IMR-90 (cell line): ENCODE results near the gene EEF1B2. TPM values are rescaled to one million over a fixed set of nuclear protein-coding genes. Genes with fewer than 3 reads are reported as not detected.

ENCODE experiments used
- ATAC-seq: fragments of 200-7000 bp; cut with Tn5 transposase; 2 replicates; pipeline ENCODE4 v1.9.1; 2020; ENCODE audit warnings: low read depth, mild to moderate bottlenecking, moderate library complexity
- BruUV-seq: library from RNA; stranded (reverse); fragments of 400-500 nt; replicated peaks from 2 replicates; lab custom pipeline; 2021; lab: Mats Ljungman, UMichigan
- CTCF ChIA-PET: fragments of 300-600 bp; formaldehyde crosslinking; extraction: SDS; loops from one replicate; lab custom pipeline; 2021; ENCODE audit warnings: antibody characterized with exemption; lab: Yijun Ruan, JAX
- POLR2A ChIA-PET: fragments of 300-600 bp; sonication (Branson Sonifier 250); formaldehyde crosslinking; loops from one replicate; lab custom pipeline; 2022; ENCODE audit warnings: antibody characterized with exemption; ENCODE audit not compliant: unreplicated experiment; lab: Charles Lee
- DNase-seq: peaks from one replicate; pipeline ENCODE4 v3.0.0; 2013
- H2AFZ ChIP-seq: replicated peaks from 2 replicates; pipeline ENCODE3; 2013; ENCODE audit warnings: low read length, mild to moderate bottlenecking; ENCODE audit not compliant: poor library complexity
- H2AK5ac ChIP-seq: 2 replicates; pipeline ENCODE4 v1.6.1; 2013; ENCODE audit warnings: low read depth, low read length, inconsistent platforms
- H2AK9ac ChIP-seq: replicated peaks from 2 replicates; pipeline ENCODE3; 2013; ENCODE audit warnings: mild to moderate bottlenecking, low read depth, low read length, moderate library complexity; ENCODE audit not compliant: poor library complexity
- H2BK120ac ChIP-seq: 2 replicates; pipeline ENCODE4 v1.6.1; 2013; ENCODE audit warnings: low read depth, low read length, inconsistent platforms
- H2BK15ac ChIP-seq: 3 replicates; pipeline ENCODE4 v1.6.1; 2013; ENCODE audit warnings: low read depth, low read length, inconsistent platforms
- H2BK20ac ChIP-seq: 2 replicates; pipeline ENCODE4 v1.6.1; 2013; ENCODE audit warnings: low read depth, mild to moderate bottlenecking, inconsistent platforms, low read length, moderate library complexity
- H2BK5ac ChIP-seq: 2 replicates; pipeline ENCODE4 v1.6.1; 2013; ENCODE audit warnings: mild to moderate bottlenecking, low read depth, low read length, inconsistent platforms; ENCODE audit not compliant: poor library complexity, severe bottlenecking
- H3K14ac ChIP-seq: replicated peaks from 2 replicates; pipeline ENCODE4 v1.6.1; 2013; ENCODE audit warnings: low read depth, low read length, inconsistent platforms
- H3K18ac ChIP-seq: 2 replicates; pipeline ENCODE4 v1.6.1; 2013; ENCODE audit warnings: low read depth, low read length, control low read depth
- H3K23ac ChIP-seq: 2 replicates; pipeline ENCODE4 v1.6.1; 2013; ENCODE audit warnings: low read depth, low read length, inconsistent platforms
- H3K27ac ChIP-seq: 2 replicates; pipeline ENCODE4 v1.5.1; 2013; ENCODE audit warnings: mild to moderate bottlenecking, control low read depth, low read length; ENCODE audit not compliant: insufficient read depth
- H3K27me3 ChIP-seq: 2 replicates; pipeline ENCODE4 v1.6.1; 2013; ENCODE audit warnings: low read length; ENCODE audit not compliant: control insufficient read depth, insufficient read depth
- H3K36me3 ChIP-seq: 2 replicates; pipeline ENCODE4 v1.6.1; 2013; ENCODE audit warnings: low read length, mixed read lengths; ENCODE audit not compliant: control insufficient read depth, insufficient read depth
- H3K4ac ChIP-seq: 2 replicates; pipeline ENCODE4 v1.6.1; 2013; ENCODE audit warnings: low read depth, low read length, inconsistent platforms
- H3K4me1 ChIP-seq: 2 replicates; pipeline ENCODE4 v1.6.1; 2013; ENCODE audit warnings: low read length, mixed read lengths; ENCODE audit not compliant: control insufficient read depth, insufficient read depth
- H3K4me2 ChIP-seq: 2 replicates; pipeline ENCODE4 v1.6.1; 2013; ENCODE audit warnings: low read depth, mild to moderate bottlenecking, control low read depth, low read length, moderate library complexity
- H3K4me3 ChIP-seq: 2 replicates; pipeline ENCODE4 v1.5.1; 2013; ENCODE audit warnings: low read depth, mild to moderate bottlenecking, control low read depth, low read length, moderate library complexity; ENCODE audit not compliant: insufficient read depth
- H3K56ac ChIP-seq: 2 replicates; pipeline ENCODE4 v1.6.1; 2013; ENCODE audit warnings: low read length, inconsistent platforms; ENCODE audit not compliant: insufficient read depth; ENCODE audit errors: extremely low read depth
- H3K79me1 ChIP-seq, 2 experiments: 2 replicates each; pipeline ENCODE4 v1.6.1; 2013; ENCODE audit warnings: low read length in 2 of 2, inconsistent platforms in 1 of 2, low read depth in 1 of 2
- H3K9ac ChIP-seq: 2 replicates; pipeline ENCODE4 v1.6.1; 2013; ENCODE audit warnings: low read depth, low read length, control low read depth
- H3K9me1 ChIP-seq: 2 replicates; pipeline ENCODE4 v1.6.1; 2013; ENCODE audit warnings: low read length, inconsistent platforms; ENCODE audit not compliant: insufficient read depth
- H3K9me3 ChIP-seq: 2 replicates; pipeline ENCODE4 v1.6.1; 2013; ENCODE audit warnings: low read length; ENCODE audit not compliant: control insufficient read depth, insufficient read depth
- H4K20me1 ChIP-seq: 2 replicates; pipeline ENCODE4 v1.6.1; 2013; ENCODE audit warnings: low read length, inconsistent platforms; ENCODE audit not compliant: insufficient read depth
- H4K5ac ChIP-seq: 2 replicates; pipeline ENCODE4 v1.6.1; 2013; ENCODE audit warnings: mild to moderate bottlenecking, low read depth, low read length, control low read depth
- H4K8ac ChIP-seq, 2 experiments: 2 replicates each; pipeline ENCODE4 v1.6.1; 2013; ENCODE audit warnings: low read depth in 2 of 2, low read length in 2 of 2, control low read depth in 1 of 2, inconsistent platforms in 1 of 2
- H4K91ac ChIP-seq: 2 replicates; pipeline ENCODE4 v1.6.1; 2013; ENCODE audit warnings: low read depth, low read length, inconsistent platforms; ENCODE audit not compliant: insufficient read depth
- BHLHE40 ChIP-seq: fragments of 150-350 bp; IDR thresholded peaks from 2 replicates; pipeline ENCODE4 v1.6.1; 2016; ENCODE audit warnings: mild to moderate bottlenecking, low read depth, low read length
- FOS ChIP-seq: fragments of 150-350 bp; IDR thresholded peaks from 2 replicates; pipeline ENCODE4 v1.6.1; 2016; ENCODE audit warnings: low read depth, low read length
- MXI1 ChIP-seq: IDR thresholded peaks from 2 replicates; pipeline ENCODE4 v1.6.1; 2012; ENCODE audit warnings: low read depth, mild to moderate bottlenecking, low read length, moderate library complexity, borderline replicate concordance
- SMC3 ChIP-seq: fragments of 150-350 bp; IDR thresholded peaks from 2 replicates; pipeline ENCODE4 v1.6.1; 2016; ENCODE audit warnings: low read depth, mild to moderate bottlenecking, antibody characterized with exemption, low read length, moderate library complexity
- USF2 ChIP-seq: fragments of 150-350 bp; IDR thresholded peaks from 2 replicates; pipeline ENCODE4 v1.6.1; 2017; ENCODE audit warnings: mild to moderate bottlenecking, antibody characterized with exemption, low read length, low read depth
- dilution Hi-C: fragments of 300-500 bp; cut with HindIII; formaldehyde crosslinking; loops from one replicate; pipeline ENCODE4 v1.14.3; 2018; ENCODE audit warnings: low sequenced_read_pairs; ENCODE audit not compliant: unreplicated experiment
- in situ Hi-C: fragments of 300-500 bp; cut with MboI; formaldehyde crosslinking; loops from 3 replicates; pipeline ENCODE4 v1.14.3; 2019; ENCODE audit warnings: low sequenced_read_pairs, inconsistent platforms, mixed read lengths
- intact Hi-C: fragments of 100-400 bp; cut with micrococcal nuclease; formaldehyde crosslinking; loops from 2 replicates; pipeline ENCODE4 v1.10.0; 2022
- polyA plus RNA-seq, 3 experiments: library from polyadenylated mRNA; depleted of rRNA; stranded (reverse); fragments of >200 nt; gene quantifications; 2 replicates each; pipeline ENCODE4 v1.2.3, GENCODE V29; 2012; ENCODE audit warnings: low replicate concordance in 1 of 3
- total RNA-seq: library from RNA; depleted of rRNA; stranded (reverse); fragments of >200 nt; gene quantifications from 2 replicates; pipeline ENCODE4 v1.2.3, GENCODE V29; 2012
- TF ChIP-seq, protein P1 (sequence below): conservative IDR thresholded peaks from 2 replicates; pipeline ENCODE4 v1.5.1; 2012; ENCODE audit warnings: mild to moderate bottlenecking, low read depth, low read length, improper control_type of control experiment
- TF ChIP-seq, protein P2 (sequence below): fragments of 150-350 bp; IDR thresholded peaks from 2 replicates; pipeline ENCODE4 v1.6.1; 2016; ENCODE audit warnings: low read depth, mild to moderate bottlenecking, low read length, moderate library complexity, borderline replicate concordance

Gene EEF1B2
- total and polyA plus RNA-seq, 2 of the 4 experiments (the other 2 are of a cell fraction), result 574 to 751 TPM

DNA sequence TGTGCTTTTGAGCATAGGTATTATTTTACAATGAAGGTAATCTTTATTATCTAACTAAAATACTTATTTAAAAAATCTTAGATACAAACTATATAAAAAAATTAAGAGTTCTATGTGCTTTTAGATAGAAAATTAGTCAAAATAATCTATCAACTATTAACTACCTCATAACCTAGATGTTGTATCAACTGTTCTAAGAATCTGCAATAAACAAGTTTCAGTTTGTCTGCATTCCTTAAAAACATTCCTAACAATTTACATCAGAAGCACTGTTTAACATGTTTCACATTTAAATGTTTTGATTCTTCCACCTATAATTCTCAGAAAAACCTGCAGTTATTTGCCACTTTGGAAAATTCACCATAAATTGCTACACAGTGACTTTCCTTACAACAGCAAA lies 33.8 kb upstream of the EEF1B2 start:
- no peaks in the 10 kb centered on the region for H3K9me1 ChIP-seq
- in situ Hi-C loops, result no loop called here
- no peaks in the 10 kb centered on the region for H3K27me3 ChIP-seq
- H3K56ac ChIP-seq, result no peak overlapping the region
- BruUV-seq, result no TSS peak
- no peak overlapping the region for H2AFZ ChIP-seq
- peak; percentile 78 for ATAC-seq
- DNase-seq, result peak; percentile 12
- CTCF ChIA-PET, result no interaction called here
- no peak overlapping the region for H4K91ac ChIP-seq
- TF ChIP-seq MXI1, result no peak
- TF ChIP-seq, protein P1, sequence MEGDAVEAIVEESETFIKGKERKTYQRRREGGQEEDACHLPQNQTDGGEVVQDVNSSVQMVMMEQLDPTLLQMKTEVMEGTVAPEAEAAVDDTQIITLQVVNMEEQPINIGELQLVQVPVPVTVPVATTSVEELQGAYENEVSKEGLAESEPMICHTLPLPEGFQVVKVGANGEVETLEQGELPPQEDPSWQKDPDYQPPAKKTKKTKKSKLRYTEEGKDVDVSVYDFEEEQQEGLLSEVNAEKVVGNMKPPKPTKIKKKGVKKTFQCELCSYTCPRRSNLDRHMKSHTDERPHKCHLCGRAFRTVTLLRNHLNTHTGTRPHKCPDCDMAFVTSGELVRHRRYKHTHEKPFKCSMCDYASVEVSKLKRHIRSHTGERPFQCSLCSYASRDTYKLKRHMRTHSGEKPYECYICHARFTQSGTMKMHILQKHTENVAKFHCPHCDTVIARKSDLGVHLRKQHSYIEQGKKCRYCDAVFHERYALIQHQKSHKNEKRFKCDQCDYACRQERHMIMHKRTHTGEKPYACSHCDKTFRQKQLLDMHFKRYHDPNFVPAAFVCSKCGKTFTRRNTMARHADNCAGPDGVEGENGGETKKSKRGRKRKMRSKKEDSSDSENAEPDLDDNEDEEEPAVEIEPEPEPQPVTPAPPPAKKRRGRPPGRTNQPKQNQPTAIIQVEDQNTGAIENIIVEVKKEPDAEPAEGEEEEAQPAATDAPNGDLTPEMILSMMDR, result no peak
- TF ChIP-seq FOS, result no peak
- TF ChIP-seq SMC3, result no peak
- TF ChIP-seq, protein P2, sequence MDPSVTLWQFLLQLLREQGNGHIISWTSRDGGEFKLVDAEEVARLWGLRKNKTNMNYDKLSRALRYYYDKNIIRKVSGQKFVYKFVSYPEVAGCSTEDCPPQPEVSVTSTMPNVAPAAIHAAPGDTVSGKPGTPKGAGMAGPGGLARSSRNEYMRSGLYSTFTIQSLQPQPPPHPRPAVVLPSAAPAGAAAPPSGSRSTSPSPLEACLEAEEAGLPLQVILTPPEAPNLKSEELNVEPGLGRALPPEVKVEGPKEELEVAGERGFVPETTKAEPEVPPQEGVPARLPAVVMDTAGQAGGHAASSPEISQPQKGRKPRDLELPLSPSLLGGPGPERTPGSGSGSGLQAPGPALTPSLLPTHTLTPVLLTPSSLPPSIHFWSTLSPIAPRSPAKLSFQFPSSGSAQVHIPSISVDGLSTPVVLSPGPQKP, result no peak
- TF ChIP-seq BHLHE40, result no peak
- TF ChIP-seq USF2, result no peak
- H3K18ac ChIP-seq, result no peak overlapping the region
- H3K9ac ChIP-seq, result no peak overlapping the region
- no peaks in the 10 kb centered on the region for H3K9me3 ChIP-seq
- no peaks in the 10 kb centered on the region for H4K20me1 ChIP-seq
- intact Hi-C loops, result no loop called here
- no peak overlapping the region for H2BK120ac ChIP-seq
- no peak overlapping the region for H3K4me3 ChIP-seq
- no peak overlapping the region for H4K5ac ChIP-seq
- H2AK9ac ChIP-seq, result no peak overlapping the region
- no peak overlapping the region for H2BK15ac ChIP-seq
- no peak overlapping the region for H2BK20ac ChIP-seq
- no peak overlapping the region for H3K14ac ChIP-seq
- no peak overlapping the region for H2AK5ac ChIP-seq
- no peak overlapping the region for H3K23ac ChIP-seq
- H3K27ac ChIP-seq, result no peak overlapping the region
- H3K79me1 ChIP-seq, result 0 out of 4 replicates have a peak, but pooled peaks cover 0 to 2% of the 10 kb centered on the region in 2 experiments
- dilution Hi-C loops, result no loop called here
- peaks cover 36% of the 10 kb centered on the region for H3K36me3 ChIP-seq
- H4K8ac ChIP-seq, result no peak overlapping the region
- H3K4me1 ChIP-seq, result no peaks in the 10 kb centered on the region; the same call in 1 of the 2 replicates
- POLR2A ChIA-PET, result no interaction called here
- no peak overlapping the region for H3K4me2 ChIP-seq
- H3K4ac ChIP-seq, result no peak overlapping the region
- peak overlapping the region; percentile 53 for H2BK5ac ChIP-seq
